ENCODE measurements around the gene NOBOX. TPM values are rescaled to one million over a fixed set of nuclear protein-coding genes. Genes with fewer than 3 reads are reported as not detected.

NOBOX gene
- total RNA-seq = not detected

GRCh38 chr7:144403649-144404061 lies at the start of gene NOBOX:
Gene NOBOX (minus strand): TSS chr7:144403693.
- H3K9me3 ChIP-seq = no peaks in the 10 kb centered on the region
- H3K27ac ChIP-seq = no peak within 1 kb of the TSS
- H3K36me3 ChIP-seq = no peaks in the 10 kb centered on the region
- intact Hi-C loops (cut with DNase I) = no loop called here
- WGBS = 100% methylated on average over 1 of the region's 39 CpGs
- H3K4me1 ChIP-seq (replicated peaks) = no peaks in the 10 kb centered on the region
- no peak within 1 kb of the TSS for H3K4me3 ChIP-seq
- no peak for TF ChIP-seq POLR2A (IDR thresholded peaks at IDR 0.05)
- DNase-seq (ENCODE audit: low spot score) = no peak
- no peaks in the 10 kb centered on the region for H3K27me3 ChIP-seq (replicated peaks; ENCODE audit: insufficient read depth)

GRCh38 chr7:144452064-144452463 lies 48.6 kb upstream of the NOBOX start:
- H3K36me3 ChIP-seq = no peaks in the 10 kb centered on the region
- TF ChIP-seq CTCF (IDR thresholded peaks at IDR 0.05) (no peak), POLR2AphosphoS5 (IDR thresholded peaks at IDR 0.05) (peak; percentile 70)
- intact Hi-C loops (cut with DNase I) = no loop called here

GRCh38 chr7:144445590-144445989 lies 42.1 kb upstream of the NOBOX start:
- no peaks in the 10 kb centered on the region for H3K27me3 ChIP-seq (replicated peaks; ENCODE audit: insufficient read depth)
- no peak overlapping the region for H3K4me3 ChIP-seq
- intact Hi-C loops (cut with DNase I) = no loop called here
- H3K9me3 ChIP-seq = no peaks in the 10 kb centered on the region
- H3K27ac ChIP-seq = no peak overlapping the region
- H3K36me3 ChIP-seq = no peaks in the 10 kb centered on the region
- no peaks in the 10 kb centered on the region for H3K4me1 ChIP-seq (replicated peaks)
- no peak for TF ChIP-seq CTCF (IDR thresholded peaks at IDR 0.05)
- TF ChIP-seq POLR2A (IDR thresholded peaks at IDR 0.05) = no peak
- TF ChIP-seq POLR2AphosphoS5 (IDR thresholded peaks at IDR 0.05) = no peak
- no peak for DNase-seq (ENCODE audit: low spot score)
- 100% methylated on average over 1 of the region's 1 CpG for WGBS

More at GRCh38 chr7:144452064-144452463, 48.6 kb upstream of the NOBOX start:
- peak; percentile 10 for DNase-seq (ENCODE audit: low spot score)
- Histone ChIP-seq H3K4me1 (replicated peaks) (no peaks in the 10 kb centered on the region), H3K27me3 (replicated peaks; ENCODE audit: insufficient read depth) (no peaks in the 10 kb centered on the region), H3K9me3 (no peaks in the 10 kb centered on the region), H3K4me3 (no peak overlapping the region), H3K27ac (peak overlapping the region; percentile 62 to 70)
- WGBS = 53% methylated on average over 5 of the region's 5 CpGs

GRCh38 chr7:144439717-144440205 lies 36.3 kb upstream of the NOBOX start:
- intact Hi-C loops (cut with DNase I) = no loop called here
- Histone ChIP-seq H3K9me3 (no peaks in the 10 kb centered on the region), H3K27me3 (replicated peaks; ENCODE audit: insufficient read depth) (no peaks in the 10 kb centered on the region), H3K4me1 (replicated peaks) (no peaks in the 10 kb centered on the region), H3K4me3 (no peak overlapping the region), H3K27ac (no peak overlapping the region), H3K36me3 (no peaks in the 10 kb centered on the region)
- DNase-seq (ENCODE audit: low spot score) = no peak
- no peak for TF ChIP-seq CTCF (IDR thresholded peaks at IDR 0.05)
- no peak for TF ChIP-seq POLR2A (IDR thresholded peaks at IDR 0.05)
- TF ChIP-seq POLR2AphosphoS5 (IDR thresholded peaks at IDR 0.05) = no peak
- WGBS = 42% methylated on average over 5 of the region's 5 CpGs

GRCh38 chr7:144438759-144439158 lies 35.3 kb upstream of the NOBOX start:
- Histone ChIP-seq H3K4me3 (no peak overlapping the region), H3K4me1 (replicated peaks) (no peaks in the 10 kb centered on the region), H3K9me3 (no peaks in the 10 kb centered on the region), H3K27me3 (replicated peaks; ENCODE audit: insufficient read depth) (no peaks in the 10 kb centered on the region), H3K36me3 (no peaks in the 10 kb centered on the region), H3K27ac (no peak overlapping the region)
- 94% methylated on average over 3 of the region's 3 CpGs for WGBS
- TF ChIP-seq CTCF (IDR thresholded peaks at IDR 0.05) (no peak), POLR2AphosphoS5 (IDR thresholded peaks at IDR 0.05) (no peak), POLR2A (IDR thresholded peaks at IDR 0.05) (no peak)
- no peak for DNase-seq (ENCODE audit: low spot score)
- intact Hi-C loops (cut with DNase I) = no loop called here
